Neural progenitor cell (in vitro differentiated cells): ENCODE results near the gene SALL1.

ENCODE experiments used
- CTCF ChIP-seq: fragments of 200-600 bp; sonication (generic); IDR thresholded peaks from 2 replicates; pipeline ENCODE4 v1.5.1; 2017; ENCODE audit warnings: antibody characterized with exemption, mild to moderate bottlenecking
- EZH2 ChIP-seq: fragments of 200-600 bp; sonication (generic); IDR thresholded peaks from 2 replicates; pipeline ENCODE4 v1.6.1; 2017; ENCODE audit warnings: antibody characterized with exemption, mild to moderate bottlenecking, moderate library complexity
- EZH2phosphoT487 ChIP-seq: fragments of 200-600 bp; sonication (generic); IDR thresholded peaks from 2 replicates; pipeline ENCODE4 v1.6.1; 2017; ENCODE audit warnings: antibody characterized with exemption

- peak; percentile 39 for TF ChIP-seq CTCF
- TF ChIP-seq EZH2 = no peak
- no peak for TF ChIP-seq EZH2phosphoT487
These were observed 4.7 kb downstream of the SALL1 start for GRCh38 chr16:51146256-51146924.
